B cell (primary cell): Measurements from ENCODE around the gene AKTIP. TPM values are rescaled to one million over a fixed set of nuclear protein-coding genes. Genes with fewer than 3 reads are reported as not detected.

ENCODE experiments used
- ATAC-seq: fragments of 200-7000 bp; cut with Tn5 transposase; one replicate; pipeline ENCODE4 v1.10.0; 2021; ENCODE audit warnings: low read depth, mild to moderate bottlenecking, moderate number of reproducible peaks, moderate library complexity
- CTCF ChIA-PET: fragments of 350-600 bp; sonication (Branson Sonifier 250); formaldehyde crosslinking; loops from one replicate; lab custom pipeline; 2021; ENCODE audit warnings: antibody characterized with exemption, inconsistent platforms; lab: Charles Lee
- POLR2A ChIA-PET: fragments of 350-600 bp; sonication (Branson Sonifier 250); formaldehyde crosslinking; loops from one replicate; lab custom pipeline; 2021; ENCODE audit warnings: antibody characterized with exemption; lab: Charles Lee
- DNase-seq: peaks from one replicate; pipeline ENCODE4 v3.0.0; 2013
- H2AFZ ChIP-seq: 2 replicates; pipeline ENCODE4 v1.6.1; 2012; ENCODE audit warnings: mild to moderate bottlenecking, low read depth, low read length; ENCODE audit not compliant: insufficient read depth, poor library complexity, severe bottlenecking
- H3K27ac ChIP-seq, 2 donors: 1 replicate in 1 of 2; 2 replicates in 1 of 2; pipeline ENCODE4 v1.5.1; 2012 to 2013; ENCODE audit warnings: low read length in 2 of 2, mild to moderate bottlenecking in 2 of 2, moderate library complexity in 1 of 2
- H3K27me3 ChIP-seq, 4 experiments: fragments of 200-600 bp in 1 of 4; sonication (generic) in 1 of 4; replicated peaks in 1 of 4; 1 replicate in 2 of 4; 2 replicates in 2 of 4; pipeline versions ENCODE4 v1.6.1 to v1.7.0; 2013 to 2016; ENCODE audit warnings: low read length in 3 of 4, mild to moderate bottlenecking in 2 of 4, mixed read lengths in 1 of 4, moderate library complexity in 1 of 4; ENCODE audit not compliant: insufficient read depth in 4 of 4, control insufficient read depth in 3 of 4; ENCODE audit errors: control extremely low read depth in 1 of 4
- H3K36me3 ChIP-seq, 2 experiments: replicated peaks in 1 of 2; 1 replicate in 1 of 2; 2 replicates in 1 of 2; pipeline versions ENCODE4 v1.6.1 to v1.7.1; 2013; ENCODE audit warnings: low read length in 1 of 2; ENCODE audit not compliant: insufficient read depth in 2 of 2, control insufficient read depth in 1 of 2; ENCODE audit errors: control extremely low read depth in 1 of 2, extremely low read depth in 1 of 2
- H3K4me1 ChIP-seq, 2 donors: fragments of 200-600 bp in 1 of 2; sonication (generic) in 1 of 2; 1 replicate in 1 of 2; 2 replicates in 1 of 2; pipeline versions ENCODE4 v1.5.1 to v1.6.1; 2013 to 2017; ENCODE audit warnings: low read length in 2 of 2; ENCODE audit not compliant: control insufficient read depth in 2 of 2, insufficient read depth in 2 of 2
- H3K4me2 ChIP-seq: replicated peaks from 2 replicates; pipeline ENCODE3; 2012; ENCODE audit warnings: mild to moderate bottlenecking, low read depth, low read length; ENCODE audit not compliant: poor library complexity, severe bottlenecking
- H3K4me3 ChIP-seq, 5 experiments: fragments of 200-600 bp in 1 of 5; sonication (generic) in 1 of 5; 1 replicate in 3 of 5; 2 replicates in 2 of 5; pipeline versions ENCODE4 v1.5.1 to v1.7.0; 2011 to 2016; ENCODE audit warnings: low read length in 4 of 5, mild to moderate bottlenecking in 4 of 5, low read depth in 2 of 5, control low read depth in 1 of 5, moderate library complexity in 1 of 5; ENCODE audit not compliant: insufficient read depth in 1 of 5; ENCODE audit errors: control extremely low read depth in 1 of 5, extremely low read depth in 1 of 5
- H3K79me2 ChIP-seq: fragments of 200-600 bp; sonication (generic); one replicate; pipeline ENCODE4 v1.6.0; 2016; ENCODE audit warnings: low read length; ENCODE audit not compliant: control insufficient read depth, insufficient read depth
- H3K9ac ChIP-seq: fragments of 200-600 bp; sonication (generic); 2 replicates; pipeline ENCODE4 v1.6.1; 2017; ENCODE audit warnings: mild to moderate bottlenecking, low read length, moderate library complexity
- H3K9me3 ChIP-seq, 3 donors: one replicate each; pipeline versions ENCODE4 v1.6.1 to v1.7.1; 2013; ENCODE audit warnings: low read length in 2 of 3; ENCODE audit not compliant: control insufficient read depth in 2 of 3, insufficient read depth in 1 of 3; ENCODE audit errors: control extremely low read depth in 1 of 3
- H4K20me1 ChIP-seq: 2 replicates; pipeline ENCODE4 v1.6.0; 2012; ENCODE audit warnings: mild to moderate bottlenecking, low read length; ENCODE audit not compliant: insufficient read depth, control insufficient read depth, poor library complexity, severe bottlenecking
- H3K27ac Mint-ChIP-seq: one replicate; pipeline ENCODE4 v1.8.0; 2021; ENCODE audit warnings: mixed read lengths
- H3K27me3 Mint-ChIP-seq: one replicate; pipeline ENCODE4 v1.8.0; 2021; ENCODE audit warnings: mixed read lengths
- H3K4me1 Mint-ChIP-seq: one replicate; pipeline ENCODE4 v1.8.0; 2021; ENCODE audit warnings: mixed read lengths
- H3K4me3 Mint-ChIP-seq: one replicate; pipeline ENCODE4 v1.8.0; 2021; ENCODE audit warnings: mixed read lengths
- H3K9me3 Mint-ChIP-seq: one replicate; pipeline ENCODE4 v1.8.0; 2022; ENCODE audit warnings: mixed read lengths; ENCODE audit not compliant: insufficient read depth
- EZH2 ChIP-seq: IDR thresholded peaks from 2 replicates; pipeline ENCODE4 v1.6.1; 2012; ENCODE audit warnings: borderline replicate concordance, low read depth, mild to moderate bottlenecking, moderate library complexity, low read length; ENCODE audit not compliant: insufficient read depth, poor library complexity, severe bottlenecking
- WGBS: methylation state at CpG from one replicate; pipeline ENCODE4 v1.1.5; 2013; ENCODE audit warnings: missing lambda C conversion rate; ENCODE audit not compliant: insufficient coverage; 5-methylcytosine and 5-hydroxymethylcytosine counted together
- intact Hi-C: fragments of 100-400 bp; cut with micrococcal nuclease; formaldehyde crosslinking; loops from one replicate; pipeline ENCODE4 v1.10.0; 2022
- polyA plus RNA-seq: library from polyadenylated mRNA; depleted of rRNA; stranded (reverse); fragments of >200 nt; gene quantifications from 2 replicates; pipeline ENCODE4 v1.2.3, GENCODE V29; 2012
- total RNA-seq, 2 donors: library from RNA; stranded (reverse); fragments of 120-200 nt in 1 of 2; gene quantifications; 1 replicate in 1 of 2; 2 replicates in 1 of 2; pipeline versions ENCODE4 v1.2.3 to v1.2.4, GENCODE V29; 2013 to 2022
- TF ChIP-seq, protein P1 (sequence below): fragments of 200-600 bp; IDR thresholded peaks from one replicate; pipeline ENCODE4 v1.8.0; 2022; ENCODE audit warnings: antibody characterized with exemption, mild to moderate bottlenecking

Gene AKTIP
- total and polyA plus RNA-seq, 2 donors (not counting 1 experiment from before 2014, with no cell fraction given) = 12.6 to 24.0 TPM

DNA sequence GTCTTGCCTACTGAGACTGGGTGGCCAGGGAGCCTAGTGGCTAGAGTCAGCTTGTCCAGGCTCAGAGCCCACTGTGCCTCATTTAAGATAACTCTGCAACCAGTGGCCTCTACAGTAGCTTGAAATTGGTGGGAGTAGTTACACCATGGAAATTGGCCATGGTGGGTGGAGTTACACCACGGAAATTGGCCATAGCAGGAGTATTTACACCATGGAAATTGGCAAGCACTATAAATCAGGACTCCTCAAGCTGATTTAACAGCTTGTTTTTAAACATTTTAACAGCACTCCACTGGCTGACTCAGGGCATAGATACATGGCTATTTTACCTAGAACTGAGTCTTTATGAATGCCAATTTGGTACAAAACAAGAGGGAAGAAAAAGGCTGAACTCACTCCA is 27.7 kb upstream of the AKTIP start:
- Mint-ChIP-seq H3K27ac (no peak overlapping the region), H3K27me3 (no peaks in the 10 kb centered on the region), H3K4me3 (no peak overlapping the region), H3K9me3 (no peaks in the 10 kb centered on the region), H3K4me1 (peaks cover 11% of the 10 kb centered on the region)
- intact Hi-C loops = no loop called here
- Histone ChIP-seq H3K9me3 (no peaks in the 10 kb centered on the region), H3K9ac (no peak overlapping the region), H3K27ac (no peak overlapping the region), H3K36me3 (no peaks in the 10 kb centered on the region), H3K4me3 (no peak overlapping the region), H3K4me2 (no peak overlapping the region), H3K27me3 (no peaks in the 10 kb centered on the region), H3K79me2 (no peaks in the 10 kb centered on the region), H3K4me1 (peaks cover 0 to 2% of the 10 kb centered on the region in 2 donors), H4K20me1 (no peaks in the 10 kb centered on the region), H2AFZ (no peak overlapping the region)
- ATAC-seq (no peak), DNase-seq (no peak)
- POLR2A ChIA-PET = no interaction called here
- 100% methylated on average over 1 of the region's 1 CpG for WGBS
- TF ChIP-seq, protein P1, sequence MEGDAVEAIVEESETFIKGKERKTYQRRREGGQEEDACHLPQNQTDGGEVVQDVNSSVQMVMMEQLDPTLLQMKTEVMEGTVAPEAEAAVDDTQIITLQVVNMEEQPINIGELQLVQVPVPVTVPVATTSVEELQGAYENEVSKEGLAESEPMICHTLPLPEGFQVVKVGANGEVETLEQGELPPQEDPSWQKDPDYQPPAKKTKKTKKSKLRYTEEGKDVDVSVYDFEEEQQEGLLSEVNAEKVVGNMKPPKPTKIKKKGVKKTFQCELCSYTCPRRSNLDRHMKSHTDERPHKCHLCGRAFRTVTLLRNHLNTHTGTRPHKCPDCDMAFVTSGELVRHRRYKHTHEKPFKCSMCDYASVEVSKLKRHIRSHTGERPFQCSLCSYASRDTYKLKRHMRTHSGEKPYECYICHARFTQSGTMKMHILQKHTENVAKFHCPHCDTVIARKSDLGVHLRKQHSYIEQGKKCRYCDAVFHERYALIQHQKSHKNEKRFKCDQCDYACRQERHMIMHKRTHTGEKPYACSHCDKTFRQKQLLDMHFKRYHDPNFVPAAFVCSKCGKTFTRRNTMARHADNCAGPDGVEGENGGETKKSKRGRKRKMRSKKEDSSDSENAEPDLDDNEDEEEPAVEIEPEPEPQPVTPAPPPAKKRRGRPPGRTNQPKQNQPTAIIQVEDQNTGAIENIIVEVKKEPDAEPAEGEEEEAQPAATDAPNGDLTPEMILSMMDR = no peak
- TF ChIP-seq EZH2 = no peak
- CTCF ChIA-PET = interaction anchor here (1.6 to 2.2 kb wide), 2 partner anchors 13 to 19 kb away, joined by 3 to 6 read pairs; no protein-coding TSS in a partner anchor

DNA sequence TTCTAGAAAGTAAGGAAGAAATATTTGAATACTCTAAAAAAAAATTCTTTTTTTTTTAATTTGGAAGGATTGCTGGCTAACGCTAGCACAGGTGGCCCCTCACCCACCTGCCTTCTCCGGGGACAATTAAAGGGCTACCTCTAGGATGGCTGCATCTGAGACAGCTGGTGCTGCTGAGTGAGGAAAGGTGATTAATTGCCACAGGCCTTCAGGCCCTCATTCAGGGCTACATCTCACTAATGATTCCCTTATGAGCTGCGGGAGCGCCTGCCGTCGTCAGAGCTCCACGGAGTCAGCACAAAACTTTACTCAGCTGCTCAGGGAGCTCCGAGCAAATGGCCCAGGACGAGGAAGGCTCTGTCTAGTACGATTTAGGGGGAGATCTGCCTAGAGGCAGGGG is 27.0 kb upstream of the AKTIP start:
- no peak overlapping the region for H3K4me3 Mint-ChIP-seq
- H3K9ac ChIP-seq = no peak overlapping the region
- H3K9me3 ChIP-seq = no peaks in the 10 kb centered on the region
- intact Hi-C loops = no loop called here
- no peaks in the 10 kb centered on the region for H3K27me3 ChIP-seq
- peaks cover 4 to 9% of the 10 kb centered on the region in 2 donors for H3K4me1 ChIP-seq
- H3K79me2 ChIP-seq = no peaks in the 10 kb centered on the region
- H3K9me3 Mint-ChIP-seq = no peaks in the 10 kb centered on the region
- H2AFZ ChIP-seq = no peak overlapping the region
- WGBS = 84% methylated on average over 9 of the region's 10 CpGs
- POLR2A ChIA-PET = no interaction called here
- H3K4me1 Mint-ChIP-seq = peaks cover 16% of the 10 kb centered on the region
- ATAC-seq (no peak), DNase-seq (no peak)
- no peaks in the 10 kb centered on the region for H3K36me3 ChIP-seq
- H3K27ac Mint-ChIP-seq = no peak overlapping the region
- CTCF ChIA-PET = interaction anchor here (1.6 to 2.2 kb wide), 2 partner anchors 12 to 20 kb away, joined by 3 to 6 read pairs; no protein-coding TSS in a partner anchor
- H3K4me2 ChIP-seq = no peak overlapping the region
- H3K4me3 ChIP-seq = no peak overlapping the region
- no peaks in the 10 kb centered on the region for H3K27me3 Mint-ChIP-seq
- H4K20me1 ChIP-seq = no peaks in the 10 kb centered on the region
- TF ChIP-seq EZH2 = no peak
- TF ChIP-seq, protein P1 = no peak
- H3K27ac ChIP-seq = no peak overlapping the region
